HepG2 (cell line): ENCODE measurements around the gene EFEMP2. TPM values are rescaled to one million over a fixed set of nuclear protein-coding genes. Genes with fewer than 3 reads are reported as not detected.
"Not testable (repeated sequence)": the region's sequence is repeated elsewhere in the genome, so short reads cannot be mapped to it uniquely, and the experiment has no call there.

Source experiments
- ATAC-seq: fragments of 200-7000 bp; cut with Tn5 transposase; 3 replicates; pipeline ENCODE4 v1.9.1; 2020; ENCODE audit warnings: mild to moderate bottlenecking, moderate library complexity
- BruUV-seq: library from RNA; stranded (reverse); fragments of 400-500 nt; replicated peaks from 2 replicates; lab custom pipeline; 2021; lab: Mats Ljungman, UMichigan
- CTCF ChIA-PET: fragments of 300-600 bp; formaldehyde crosslinking; extraction: SDS; loops from one replicate; lab custom pipeline; 2021; ENCODE audit warnings: low total read pairs, inconsistent platforms, low intra/inter-chr PET ratio; lab: Yijun Ruan, JAX
- POLR2A ChIA-PET: fragments of 350-600 bp; sonication (Branson Sonifier 250); formaldehyde crosslinking; loops from one replicate; lab custom pipeline; 2020; ENCODE audit warnings: antibody characterized with exemption, inconsistent platforms; lab: Yijun Ruan, JAX
- DNase-seq: peaks from one replicate; pipeline ENCODE4 v3.0.0-alpha.2; 2015; ENCODE audit warnings: low spot score
- FAIRE-seq: peaks from 3 replicates; lab custom pipeline; 2011; peaks lifted over from hg19 to GRCh38; lab: Jason Lieb, UNC
- H2AFZ ChIP-seq: one replicate; pipeline ENCODE4 v1.6.1; 2011; ENCODE audit warnings: low read length, inconsistent platforms
- H3K27ac ChIP-seq: fragments of 300-600 bp; 3 replicates; pipeline ENCODE4 v1.8.0; 2011; ENCODE audit warnings: mixed run types, mild to moderate bottlenecking, mixed read lengths, low read length, inconsistent platforms; ENCODE audit not compliant: insufficient read depth; ENCODE audit errors: extremely low read length
- H3K27me3 ChIP-seq, 2 experiments: fragments of 200-600 bp in 1 of 2; 2 replicates in 1 of 2; 3 replicates in 1 of 2; pipeline versions ENCODE4 v1.6.0 to v1.8.0; 2011; ENCODE audit warnings: low read length in 2 of 2, mild to moderate bottlenecking in 2 of 2, moderate library complexity in 2 of 2, inconsistent platforms in 1 of 2; ENCODE audit not compliant: insufficient read depth in 2 of 2, control insufficient read depth in 1 of 2
- H3K36me3 ChIP-seq, 2 experiments: fragments of 200-600 bp in 1 of 2; replicated peaks in 1 of 2; 2 replicates in 1 of 2; 3 replicates in 1 of 2; pipeline versions ENCODE4 v1.5.1 to v1.8.0; 2011; ENCODE audit warnings: low read length in 2 of 2, inconsistent platforms in 1 of 2; ENCODE audit not compliant: insufficient read depth in 2 of 2, control insufficient read depth in 1 of 2
- H3K4me1 ChIP-seq: 2 replicates; pipeline ENCODE4 v1.5.1; 2012; ENCODE audit warnings: low read length, inconsistent platforms; ENCODE audit not compliant: insufficient read depth
- H3K4me2 ChIP-seq: 2 replicates; pipeline ENCODE4 v1.6.0; 2011; ENCODE audit warnings: low read depth, low read length, inconsistent platforms
- H3K4me3 ChIP-seq, 3 experiments: fragments of 200-600 bp in 1 of 3; sonication (generic), shearing (Covaris generic) in 1 of 3; replicated peaks in 1 of 3; 2 replicates each; pipeline ENCODE4 v1.5.1; 2011 to 2016; ENCODE audit warnings: low read length in 3 of 3, inconsistent platforms in 2 of 3, low read depth in 2 of 3, mild to moderate bottlenecking in 2 of 3, control low read depth in 1 of 3, mixed read lengths in 1 of 3; ENCODE audit not compliant: insufficient read depth in 1 of 3
- H3K79me2 ChIP-seq: one replicate; pipeline ENCODE4 v1.6.1; 2011; ENCODE audit warnings: low read length, inconsistent platforms; ENCODE audit not compliant: insufficient read depth
- H3K9ac ChIP-seq: 2 replicates; pipeline ENCODE4 v1.6.0; 2011; ENCODE audit warnings: mild to moderate bottlenecking, low read depth, low read length, inconsistent platforms; ENCODE audit not compliant: insufficient read depth
- H3K9me3 ChIP-seq: 2 replicates; pipeline ENCODE4 v1.5.1; 2012; ENCODE audit warnings: mild to moderate bottlenecking, low read length
- H4K20me1 ChIP-seq: 2 replicates; pipeline ENCODE4 v1.6.0; 2011; ENCODE audit warnings: inconsistent platforms, mild to moderate bottlenecking, low read length, moderate library complexity; ENCODE audit not compliant: insufficient read depth
- HNRNPL ChIP-seq: fragments of 200-400 bp; formaldehyde crosslinking; IDR thresholded peaks from 2 replicates; pipeline ENCODE4 v1.6.1; 2017; ENCODE audit warnings: mild to moderate bottlenecking, low read depth, low read length
- SNAPC5 ChIP-seq: sonication (generic); formaldehyde crosslinking; IDR thresholded peaks from 2 replicates; pipeline ENCODE4 v1.8.1; 2023; ENCODE audit warnings: mild to moderate bottlenecking, missing genetic modification reagents, borderline replicate concordance
- TSC22D2 ChIP-seq: sonication (generic); formaldehyde crosslinking; IDR thresholded peaks from 2 replicates; pipeline ENCODE4 v1.5.1; 2020; ENCODE audit warnings: missing genetic modification reagents, mild to moderate bottlenecking, borderline replicate concordance
- ZGPAT ChIP-seq: IDR thresholded peaks from 2 replicates; pipeline ENCODE4 v1.6.1; 2016; ENCODE audit warnings: mild to moderate bottlenecking
- ZNF431 ChIP-seq: sonication (generic); formaldehyde crosslinking; IDR thresholded peaks from 2 replicates; pipeline ENCODE4 v1.9.0; 2022; ENCODE audit warnings: missing genetic modification reagents, low read depth, mild to moderate bottlenecking, borderline replicate concordance
- WGBS: methylation state at CpG from one replicate; pipeline ENCODE4 v1.1.6; 2017; ENCODE audit warnings: low lambda C conversion rate; 5-methylcytosine and 5-hydroxymethylcytosine counted together
- in situ Hi-C: cut with HindIII; loops from 2 replicates; pipeline ENCODE4 v1.10.0; 2017; ENCODE audit warnings: low pct_unique_long_range_greater_than_20kb; ENCODE audit not compliant: extremely low pct_ligation_motif_present
- intact Hi-C: fragments of 100-400 bp; cut with micrococcal nuclease; formaldehyde crosslinking; loops from one replicate; pipeline ENCODE4 v1.10.0; 2022; ENCODE audit not compliant: unreplicated experiment
- polyA plus RNA-seq, 8 experiments: library from polyadenylated mRNA; depleted of rRNA in 3 of 8; stranded (reverse) in 7 of 8; unstranded in 1 of 8; fragments of >200 nt; fragmentation: Illumina TruSeq in 4 of 8; extraction: Trizol in 4 of 8; gene quantifications; 2 replicates each; pipeline versions ENCODE4 v1.2.1 to v1.2.3, GENCODE V29; 2011 to 2016; ENCODE audit warnings: low read depth in 4 of 8, missing spikeins in 1 of 8, mixed read lengths in 1 of 8; ENCODE audit not compliant: insufficient read depth in 1 of 8
- total RNA-seq, 5 experiments: library from RNA; depleted of rRNA; stranded (reverse); fragments of >200 nt; fragmentation: Illumina TruSeq; extraction: Trizol; gene quantifications; 2 replicates each; pipeline ENCODE4 v1.2.3, GENCODE V29; 2016; ENCODE audit warnings: low read depth in 1 of 5

EFEMP2 gene
- total and polyA plus RNA-seq, 2 of the 13 experiments (the other 11 are each of a cell fraction or from before 2014, with no cell fraction given), result 7.4 to 29.7 TPM

GRCh38 chr11:65849366-65849765 is 23.2 kb downstream of the EFEMP2 start (continued):
- TF ChIP-seq ZGPAT (CRISPR knock-in tag) (no peak), TSC22D2 (CRISPR knock-in tag) (no peak), HNRNPL (peak; percentile 66; the same call in 1 of the 2 replicates), SNAPC5 (no peak), ZNF431 (no peak)
- TF ChIP-seq, all 625 proteins: peak for 4

GRCh38 chr11:65848693-65849092 is 23.9 kb downstream of the EFEMP2 start:
- BruUV-seq, H3K4me3 ChIP-seq, ATAC-seq, DNase-seq, H3K9ac ChIP-seq, in situ Hi-C loops, FAIRE-seq, H3K27ac ChIP-seq, CTCF ChIA-PET, intact Hi-C loops, H3K36me3 ChIP-seq, H2AFZ ChIP-seq, H3K79me2 ChIP-seq, H3K9me3 ChIP-seq, H3K27me3 ChIP-seq: not testable (repeated sequence)
- Histone ChIP-seq H4K20me1 (peaks cover 10% of the 10 kb centered on the region), H3K4me2 (peak overlapping the region; percentile 60; the same call in 1 of the 2 replicates), H3K4me1 (peaks cover 61% of the 10 kb centered on the region)
- WGBS, result 43% methylated on average over 7 of the region's 7 CpGs
- POLR2A ChIA-PET, result interaction anchor here (1.2 to 4.1 kb wide), 4 partner anchors 9 to 128 kb away, joined by 4 to 21 read pairs (median 14); partner anchors contain the start of genes CFL1, MUS81 and RNASEH2C
